Measurements from ENCODE around the gene TRAF1.

The TRAF1 gene

GRCh38 chr9:120940573-120940972, 14.0 kb upstream of the TRAF1 start:
- DNase-seq (ENCODE audit: low read depth), result no peak

- DNase-seq (ENCODE audit: low read depth), result no peak
These were observed 12.3 kb upstream of the TRAF1 start for GRCh38 chr9:120938851-120939250.

- no peak for DNase-seq (ENCODE audit: low read depth)
These were observed 11.0 kb upstream of the TRAF1 start for GRCh38 chr9:120937596-120937995.

GRCh38 chr9:120937127-120937526, 10.5 kb upstream of the TRAF1 start:
- no peak for DNase-seq (ENCODE audit: low read depth)

GRCh38 chr9:120936764-120937122, 10.1 kb upstream of the TRAF1 start:
- no peak for DNase-seq (ENCODE audit: low read depth)

- DNase-seq (ENCODE audit: low read depth), result peak; percentile 78
These were observed 9.6 kb upstream of the TRAF1 start for GRCh38 chr9:120936011-120936763.

- peak; percentile 88 for DNase-seq (ENCODE audit: low read depth)
These were observed 8.8 kb upstream of the TRAF1 start for GRCh38 chr9:120935383-120935857.

GRCh38 chr9:120934281-120934680, 7.7 kb upstream of the TRAF1 start:
- DNase-seq (ENCODE audit: low read depth), result no peak

- DNase-seq (ENCODE audit: low read depth), result no peak
These were observed 6.9 kb upstream of the TRAF1 start for GRCh38 chr9:120933310-120934055.

GRCh38 chr9:120932086-120932823, 5.7 kb upstream of the TRAF1 start:
- no peak for DNase-seq (ENCODE audit: low read depth)

- DNase-seq (ENCODE audit: low read depth), result no peak
These were observed 4.9 kb upstream of the TRAF1 start for GRCh38 chr9:120931231-120932085.

GRCh38 chr9:120929229-120929791, 2.7 kb upstream of the TRAF1 start:
- no peak for DNase-seq (ENCODE audit: low read depth)

- no peak for DNase-seq (ENCODE audit: low read depth)
These were observed 2.1 kb upstream of the TRAF1 start for GRCh38 chr9:120928483-120929228.

- no peak for DNase-seq (ENCODE audit: low read depth)
These were observed 1.5 kb upstream of the TRAF1 start for GRCh38 chr9:120928015-120928482.

GRCh38 chr9:120927269-120928014, 846 bp upstream of the TRAF1 start:
- no peak for DNase-seq (ENCODE audit: low read depth)

- no peak for DNase-seq (ENCODE audit: low read depth)
These were observed 830 bp downstream of the TRAF1 start for GRCh38 chr9:120925535-120926396.

- no peak for DNase-seq (ENCODE audit: low read depth)
These were observed 1.7 kb downstream of the TRAF1 start for GRCh38 chr9:120924698-120925534.

All from CMK (cell line).